AG04449 (cell line): ENCODE results near the gene TUT1.

Source experiments
- CTCF ChIA-PET: fragments of 350-600 bp; formaldehyde crosslinking; extraction: SDS; loops from one replicate; lab custom pipeline; 2021; ENCODE audit warnings: antibody characterized with exemption; lab: Yijun Ruan, JAX
- POLR2A ChIA-PET: fragments of 400-600, 350-600 bp; formaldehyde crosslinking; extraction: SDS; loops from one replicate; lab custom pipeline; 2020; ENCODE audit warnings: antibody characterized with exemption, inconsistent platforms; lab: Yijun Ruan, JAX
- DNase-seq: peaks from one replicate; pipeline ENCODE4 v3.0.0-alpha.2; 2010; ENCODE audit warnings: low read depth, low spot score
- H3K4me3 ChIP-seq: 2 replicates; pipeline ENCODE4 v1.5.1; 2011; ENCODE audit warnings: low read depth, mild to moderate bottlenecking, control low read depth, low read length
- CTCF ChIP-seq: IDR thresholded peaks from one replicate; pipeline ENCODE4 v1.5.1; 2011; ENCODE audit warnings: mild to moderate bottlenecking, moderate library complexity, low read length, control low read depth, inconsistent platforms; ENCODE audit not compliant: insufficient read depth; ENCODE audit errors: missing control alignments

TUT1 gene

GRCh38 chr11:62602141-62603071 is 11.1 kb upstream of the TUT1 start:
- ChIA-PET POLR2A (interaction anchor here (0.8 to 2.9 kb wide), 9 partner anchors 9 to 253 kb away, joined by 3 to 33 read pairs (median 5); partner anchors contain the start of genes B3GAT3, C11orf98, CSKMT and EEF1G), CTCF (interaction anchor here (0.7 to 12.0 kb wide), 7 partner anchors 8 to 207 kb away, joined by 3 to 95 read pairs (median 7); partner anchors contain the start of genes EML3, ROM1 and TUT1)
- no peak for DNase-seq

GRCh38 chr11:62601372-62602140 is 10.2 kb upstream of the TUT1 start, which contains the start of gene MTA2:
Gene MTA2, minus strand, starts transcription at chr11:62601865. Its CDS starts 415 bp downstream, at chr11:62601450.
- CTCF ChIA-PET, result interaction anchor here (0.7 to 6.5 kb wide), 7 partner anchors 9 to 206 kb away, joined by 3 to 59 read pairs (median 7); partner anchors contain the start of genes EML3, ROM1 and TUT1
- peak within 1 kb of the TSS; percentile 82 for H3K4me3 ChIP-seq
- POLR2A ChIA-PET, result interaction anchor here (0.6 to 2.9 kb wide), 12 partner anchors 10 to 254 kb away, joined by 3 to 33 read pairs (median 4); partner anchors contain the start of genes B3GAT3, C11orf98, CSKMT and EEF1G
- TF ChIP-seq CTCF, result no peak
- DNase-seq, result peak; percentile 89

More at GRCh38 chr11:62602141-62603071, 11.1 kb upstream of the TUT1 start:
- TF ChIP-seq CTCF, result peak; percentile 7
- peak overlapping the region; percentile 56 for H3K4me3 ChIP-seq

- POLR2A ChIA-PET, result interaction anchor here (0.7 to 2.9 kb wide), 9 partner anchors 9 to 255 kb away, joined by 3 to 33 read pairs (median 5); partner anchors contain the start of genes B3GAT3, C11orf98, CSKMT and EEF1G
- no peak for DNase-seq
- peak overlapping the region; percentile 82 for H3K4me3 ChIP-seq
- CTCF ChIA-PET, result interaction anchor here (1.3 to 6.5 kb wide), 6 partner anchors 8 to 206 kb away, joined by 4 to 59 read pairs (median 7); partner anchors contain the start of genes EML3 and ROM1
- no peak for TF ChIP-seq CTCF
These were observed 9.7 kb upstream of the TUT1 start for GRCh38 chr11:62601122-62601371.

- ChIA-PET POLR2A (interaction anchor here (0.7 to 2.9 kb wide), 6 partner anchors 9 to 254 kb away, joined by 3 to 33 read pairs (median 8); partner anchors contain the start of genes B3GAT3, C11orf98, CSKMT and TUT1), CTCF (interaction anchor here (0.7 to 6.5 kb wide), 8 partner anchors 7 to 206 kb away, joined by 3 to 59 read pairs (median 4); partner anchors contain the start of genes EML3 and ROM1)
- no peak for TF ChIP-seq CTCF
- DNase-seq, result no peak
- H3K4me3 ChIP-seq, result peak overlapping the region; percentile 82
These were observed 9.2 kb upstream of the TUT1 start for GRCh38 chr11:62600367-62601121.

- ChIA-PET CTCF (interaction anchor here (0.7 to 6.5 kb wide), 8 partner anchors 8 to 205 kb away, joined by 3 to 59 read pairs (median 4); partner anchors contain the start of genes EML3 and ROM1), POLR2A (interaction anchor here (0.6 to 2.9 kb wide), 4 partner anchors 8 to 65 kb away, joined by 3 to 33 read pairs (median 4); partner anchors contain the start of genes C11orf98, CSKMT, EEF1G and INTS5)
- DNase-seq, result no peak
- no peak for TF ChIP-seq CTCF
- H3K4me3 ChIP-seq, result peak overlapping the region; percentile 82
These were observed 8.6 kb upstream of the TUT1 start for GRCh38 chr11:62599901-62600300.
